Measurements from ENCODE around the gene ACTR3C.
A peak's percentile ranks its signal among the peaks of the same experiment; 100 is the strongest.

Gene ACTR3C

GRCh38 chr7:150322833-150323681 lies at the start of gene ACTR3C, which contains the start of gene LRRC61:
ACTR3C (minus strand) TSS chr7:150323545; CDS start chr7:150295296, 28,249 bp downstream.
LRRC61 (plus strand) TSS chr7:150323355; CDS start chr7:150336862, 13,507 bp downstream.
- in situ Hi-C loops (cut with MboI; ENCODE audit: low pct_unique_long_range_greater_than_20kb, low sequenced_read_pairs, unreplicated experiment): no loop called here
- peak; percentile 84 for DNase-seq (ENCODE audit: low spot score)
- TF ChIP-seq CTCF (IDR thresholded peaks at IDR 0.05; ENCODE audit: extremely low read depth, insufficient read depth, missing control alignments): peak; percentile 43

GRCh38 chr7:150372271-150373048 lies 49.1 kb upstream of the ACTR3C start:
- in situ Hi-C loops (cut with MboI; ENCODE audit: low pct_unique_long_range_greater_than_20kb, low sequenced_read_pairs, unreplicated experiment): no loop called here
- no peak for TF ChIP-seq CTCF (IDR thresholded peaks at IDR 0.05; ENCODE audit: extremely low read depth, insufficient read depth, missing control alignments)
- no peak for DNase-seq (ENCODE audit: low spot score)

GRCh38 chr7:150371996-150372270 lies 48.6 kb upstream of the ACTR3C start:
- TF ChIP-seq CTCF (IDR thresholded peaks at IDR 0.05; ENCODE audit: extremely low read depth, insufficient read depth, missing control alignments): no peak
- DNase-seq (ENCODE audit: low spot score): no peak
- in situ Hi-C loops (cut with MboI; ENCODE audit: low pct_unique_long_range_greater_than_20kb, low sequenced_read_pairs, unreplicated experiment): no loop called here

- no peak for TF ChIP-seq CTCF (IDR thresholded peaks at IDR 0.05; ENCODE audit: extremely low read depth, insufficient read depth, missing control alignments)
Measured at GRCh38 chr7:150371131-150371995, 48.0 kb upstream of the ACTR3C start.

GRCh38 chr7:150370612-150371071 lies 47.3 kb upstream of the ACTR3C start:
- DNase-seq (ENCODE audit: low spot score): no peak
- no peak for TF ChIP-seq CTCF (IDR thresholded peaks at IDR 0.05; ENCODE audit: extremely low read depth, insufficient read depth, missing control alignments)
- in situ Hi-C loops (cut with MboI; ENCODE audit: low pct_unique_long_range_greater_than_20kb, low sequenced_read_pairs, unreplicated experiment): no loop called here

More at GRCh38 chr7:150371131-150371995, 48.0 kb upstream of the ACTR3C start:
- in situ Hi-C loops (cut with MboI; ENCODE audit: low pct_unique_long_range_greater_than_20kb, low sequenced_read_pairs, unreplicated experiment): no loop called here
- no peak for DNase-seq (ENCODE audit: low spot score)

Data from GM13977 (cell line).